B cell (primary cell): ENCODE data around the gene ANKRD13D. TPM values are rescaled to one million over a fixed set of nuclear protein-coding genes. Genes with fewer than 3 reads are reported as not detected.

ENCODE experiments used
- ATAC-seq: fragments of 200-7000 bp; cut with Tn5 transposase; one replicate; pipeline ENCODE4 v1.10.0; 2021; ENCODE audit warnings: low read depth, mild to moderate bottlenecking, moderate number of reproducible peaks, moderate library complexity
- CTCF ChIA-PET: fragments of 350-600 bp; sonication (Branson Sonifier 250); formaldehyde crosslinking; loops from one replicate; lab custom pipeline; 2021; ENCODE audit warnings: antibody characterized with exemption, inconsistent platforms; lab: Charles Lee
- POLR2A ChIA-PET: fragments of 350-600 bp; sonication (Branson Sonifier 250); formaldehyde crosslinking; loops from one replicate; lab custom pipeline; 2021; ENCODE audit warnings: antibody characterized with exemption; lab: Charles Lee
- DNase-seq: peaks from one replicate; pipeline ENCODE4 v3.0.0; 2013
- H2AFZ ChIP-seq: 2 replicates; pipeline ENCODE4 v1.6.1; 2012; ENCODE audit warnings: mild to moderate bottlenecking, low read depth, low read length; ENCODE audit not compliant: insufficient read depth, poor library complexity, severe bottlenecking
- H3K27ac ChIP-seq, 2 donors: 1 replicate in 1 of 2; 2 replicates in 1 of 2; pipeline ENCODE4 v1.5.1; 2012 to 2013; ENCODE audit warnings: low read length in 2 of 2, mild to moderate bottlenecking in 2 of 2, moderate library complexity in 1 of 2
- H3K27me3 ChIP-seq, 4 experiments: fragments of 200-600 bp in 1 of 4; sonication (generic) in 1 of 4; replicated peaks in 1 of 4; 1 replicate in 2 of 4; 2 replicates in 2 of 4; pipeline versions ENCODE4 v1.6.1 to v1.7.0; 2013 to 2016; ENCODE audit warnings: low read length in 3 of 4, mild to moderate bottlenecking in 2 of 4, mixed read lengths in 1 of 4, moderate library complexity in 1 of 4; ENCODE audit not compliant: insufficient read depth in 4 of 4, control insufficient read depth in 3 of 4; ENCODE audit errors: control extremely low read depth in 1 of 4
- H3K36me3 ChIP-seq, 2 experiments: replicated peaks in 1 of 2; 1 replicate in 1 of 2; 2 replicates in 1 of 2; pipeline versions ENCODE4 v1.6.1 to v1.7.1; 2013; ENCODE audit warnings: low read length in 1 of 2; ENCODE audit not compliant: insufficient read depth in 2 of 2, control insufficient read depth in 1 of 2; ENCODE audit errors: control extremely low read depth in 1 of 2, extremely low read depth in 1 of 2
- H3K4me1 ChIP-seq, 2 donors: fragments of 200-600 bp in 1 of 2; sonication (generic) in 1 of 2; 1 replicate in 1 of 2; 2 replicates in 1 of 2; pipeline versions ENCODE4 v1.5.1 to v1.6.1; 2013 to 2017; ENCODE audit warnings: low read length in 2 of 2; ENCODE audit not compliant: control insufficient read depth in 2 of 2, insufficient read depth in 2 of 2
- H3K4me2 ChIP-seq: replicated peaks from 2 replicates; pipeline ENCODE3; 2012; ENCODE audit warnings: mild to moderate bottlenecking, low read depth, low read length; ENCODE audit not compliant: poor library complexity, severe bottlenecking
- H3K4me3 ChIP-seq, 5 experiments: fragments of 200-600 bp in 1 of 5; sonication (generic) in 1 of 5; 1 replicate in 3 of 5; 2 replicates in 2 of 5; pipeline versions ENCODE4 v1.5.1 to v1.7.0; 2011 to 2016; ENCODE audit warnings: low read length in 4 of 5, mild to moderate bottlenecking in 4 of 5, low read depth in 2 of 5, control low read depth in 1 of 5, moderate library complexity in 1 of 5; ENCODE audit not compliant: insufficient read depth in 1 of 5; ENCODE audit errors: control extremely low read depth in 1 of 5, extremely low read depth in 1 of 5
- H3K79me2 ChIP-seq: fragments of 200-600 bp; sonication (generic); one replicate; pipeline ENCODE4 v1.6.0; 2016; ENCODE audit warnings: low read length; ENCODE audit not compliant: control insufficient read depth, insufficient read depth
- H3K9ac ChIP-seq: fragments of 200-600 bp; sonication (generic); 2 replicates; pipeline ENCODE4 v1.6.1; 2017; ENCODE audit warnings: mild to moderate bottlenecking, low read length, moderate library complexity
- H3K9me3 ChIP-seq, 3 donors: one replicate each; pipeline versions ENCODE4 v1.6.1 to v1.7.1; 2013; ENCODE audit warnings: low read length in 2 of 3; ENCODE audit not compliant: control insufficient read depth in 2 of 3, insufficient read depth in 1 of 3; ENCODE audit errors: control extremely low read depth in 1 of 3
- H4K20me1 ChIP-seq: 2 replicates; pipeline ENCODE4 v1.6.0; 2012; ENCODE audit warnings: mild to moderate bottlenecking, low read length; ENCODE audit not compliant: insufficient read depth, control insufficient read depth, poor library complexity, severe bottlenecking
- H3K27ac Mint-ChIP-seq: one replicate; pipeline ENCODE4 v1.8.0; 2021; ENCODE audit warnings: mixed read lengths
- H3K27me3 Mint-ChIP-seq: one replicate; pipeline ENCODE4 v1.8.0; 2021; ENCODE audit warnings: mixed read lengths
- H3K4me1 Mint-ChIP-seq: one replicate; pipeline ENCODE4 v1.8.0; 2021; ENCODE audit warnings: mixed read lengths
- H3K4me3 Mint-ChIP-seq: one replicate; pipeline ENCODE4 v1.8.0; 2021; ENCODE audit warnings: mixed read lengths
- H3K9me3 Mint-ChIP-seq: one replicate; pipeline ENCODE4 v1.8.0; 2022; ENCODE audit warnings: mixed read lengths; ENCODE audit not compliant: insufficient read depth
- EZH2 ChIP-seq: IDR thresholded peaks from 2 replicates; pipeline ENCODE4 v1.6.1; 2012; ENCODE audit warnings: borderline replicate concordance, low read depth, mild to moderate bottlenecking, moderate library complexity, low read length; ENCODE audit not compliant: insufficient read depth, poor library complexity, severe bottlenecking
- WGBS: methylation state at CpG from one replicate; pipeline ENCODE4 v1.1.5; 2013; ENCODE audit warnings: missing lambda C conversion rate; ENCODE audit not compliant: insufficient coverage; 5-methylcytosine and 5-hydroxymethylcytosine counted together
- intact Hi-C: fragments of 100-400 bp; cut with micrococcal nuclease; formaldehyde crosslinking; loops from one replicate; pipeline ENCODE4 v1.10.0; 2022
- polyA plus RNA-seq: library from polyadenylated mRNA; depleted of rRNA; stranded (reverse); fragments of >200 nt; gene quantifications from 2 replicates; pipeline ENCODE4 v1.2.3, GENCODE V29; 2012
- total RNA-seq, 2 donors: library from RNA; stranded (reverse); fragments of 120-200 nt in 1 of 2; gene quantifications; 1 replicate in 1 of 2; 2 replicates in 1 of 2; pipeline versions ENCODE4 v1.2.3 to v1.2.4, GENCODE V29; 2013 to 2022
- TF ChIP-seq, protein P1 (sequence below): fragments of 200-600 bp; IDR thresholded peaks from one replicate; pipeline ENCODE4 v1.8.0; 2022; ENCODE audit warnings: antibody characterized with exemption, mild to moderate bottlenecking

ANKRD13D gene
- total and polyA plus RNA-seq, 2 donors (not counting 1 experiment from before 2014, with no cell fraction given), result 189 to 252 TPM

- H3K4me3 Mint-ChIP-seq, result no peak overlapping the region
- DNase-seq (no peak), ATAC-seq (no peak)
- ChIA-PET POLR2A (interaction anchor here (1.0 to 6.8 kb wide), 3 partner anchors 8 to 10 kb away, joined by 3 to 70 read pairs (median 43); partner anchors contain the start of gene ANKRD13D), CTCF (interaction anchor here (1.0 to 5.5 kb wide), 3 partner anchors 11 to 38 kb away, joined by 3 to 46 read pairs (median 5); partner anchors contain the start of gene GRK2)
- no peak overlapping the region for H2AFZ ChIP-seq
- no peak overlapping the region for H3K9ac ChIP-seq
- H3K4me1 Mint-ChIP-seq, result peaks cover 56% of the 10 kb centered on the region
- no peaks in the 10 kb centered on the region for H3K9me3 ChIP-seq
- intact Hi-C loops, result no loop called here
- peak overlapping the region; percentile 95 for H3K27ac Mint-ChIP-seq
- H3K27ac ChIP-seq, result peak overlapping the region; percentile 82
- TF ChIP-seq EZH2, result no peak
- TF ChIP-seq, protein P1, sequence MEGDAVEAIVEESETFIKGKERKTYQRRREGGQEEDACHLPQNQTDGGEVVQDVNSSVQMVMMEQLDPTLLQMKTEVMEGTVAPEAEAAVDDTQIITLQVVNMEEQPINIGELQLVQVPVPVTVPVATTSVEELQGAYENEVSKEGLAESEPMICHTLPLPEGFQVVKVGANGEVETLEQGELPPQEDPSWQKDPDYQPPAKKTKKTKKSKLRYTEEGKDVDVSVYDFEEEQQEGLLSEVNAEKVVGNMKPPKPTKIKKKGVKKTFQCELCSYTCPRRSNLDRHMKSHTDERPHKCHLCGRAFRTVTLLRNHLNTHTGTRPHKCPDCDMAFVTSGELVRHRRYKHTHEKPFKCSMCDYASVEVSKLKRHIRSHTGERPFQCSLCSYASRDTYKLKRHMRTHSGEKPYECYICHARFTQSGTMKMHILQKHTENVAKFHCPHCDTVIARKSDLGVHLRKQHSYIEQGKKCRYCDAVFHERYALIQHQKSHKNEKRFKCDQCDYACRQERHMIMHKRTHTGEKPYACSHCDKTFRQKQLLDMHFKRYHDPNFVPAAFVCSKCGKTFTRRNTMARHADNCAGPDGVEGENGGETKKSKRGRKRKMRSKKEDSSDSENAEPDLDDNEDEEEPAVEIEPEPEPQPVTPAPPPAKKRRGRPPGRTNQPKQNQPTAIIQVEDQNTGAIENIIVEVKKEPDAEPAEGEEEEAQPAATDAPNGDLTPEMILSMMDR, result no peak
- peaks cover 71% of the 10 kb centered on the region for H4K20me1 ChIP-seq
- WGBS, result 87% methylated on average over 12 of the region's 17 CpGs
- no peaks in the 10 kb centered on the region for H3K27me3 Mint-ChIP-seq
- H3K36me3 ChIP-seq, result peaks cover 0 to 89% of the 10 kb centered on the region in 2 experiments
- H3K4me1 ChIP-seq, result peaks cover 58 to 62% of the 10 kb centered on the region in 2 donors
- no peak overlapping the region for H3K4me3 ChIP-seq
- H3K9me3 Mint-ChIP-seq, result no peaks in the 10 kb centered on the region
- H3K4me2 ChIP-seq, result peak overlapping the region; percentile 92
- H3K79me2 ChIP-seq, result peaks cover 98% of the 10 kb centered on the region
- no peaks in the 10 kb centered on the region for H3K27me3 ChIP-seq
Observed at GRCh38 chr11:67279589-67280340, 9.3 kb upstream of the ANKRD13D start.

DNA sequence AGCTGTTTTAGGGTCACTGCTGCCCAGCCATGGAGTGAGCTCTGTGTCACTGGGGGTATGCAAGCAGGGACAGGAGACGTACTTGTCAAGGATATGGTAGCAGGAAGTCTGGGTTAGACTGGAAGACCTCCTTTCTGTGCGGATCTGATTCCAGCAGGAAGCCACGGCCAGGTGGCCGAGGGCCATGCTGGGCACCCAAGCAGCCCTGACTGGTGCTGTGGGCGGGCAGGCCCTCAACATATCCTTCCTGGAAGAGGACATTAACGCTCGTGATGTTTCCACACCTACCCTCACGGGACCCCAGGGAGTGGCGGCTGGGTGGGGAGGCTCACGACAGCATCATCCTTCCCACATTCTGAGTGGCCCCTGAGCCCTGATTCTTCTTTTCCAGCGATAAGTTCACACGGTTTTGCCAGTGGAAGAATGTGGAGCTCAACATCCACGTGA is 8.7 kb upstream of the ANKRD13D start:
- H3K27me3 ChIP-seq, result no peaks in the 10 kb centered on the region
- peaks cover 0 to 89% of the 10 kb centered on the region in 2 experiments for H3K36me3 ChIP-seq
- H3K4me3 ChIP-seq, result no peak overlapping the region
- ATAC-seq (no peak), DNase-seq (no peak)
- H4K20me1 ChIP-seq, result peaks cover 66% of the 10 kb centered on the region
- peaks cover 92% of the 10 kb centered on the region for H3K79me2 ChIP-seq
- peak overlapping the region; percentile 95 for H3K27ac Mint-ChIP-seq
- peak overlapping the region; percentile 92 for H3K4me2 ChIP-seq
- H3K9ac ChIP-seq, result no peak overlapping the region
- no peaks in the 10 kb centered on the region for H3K9me3 ChIP-seq
- peaks cover 52 to 59% of the 10 kb centered on the region in 2 donors for H3K4me1 ChIP-seq
- no peaks in the 10 kb centered on the region for H3K27me3 Mint-ChIP-seq
- H2AFZ ChIP-seq, result no peak overlapping the region
- intact Hi-C loops, result no loop called here
- TF ChIP-seq, protein P1, result no peak
- TF ChIP-seq EZH2, result no peak
- no peak overlapping the region for H3K4me3 Mint-ChIP-seq
- no peaks in the 10 kb centered on the region for H3K9me3 Mint-ChIP-seq
- CTCF ChIA-PET, result interaction anchor here (1.0 to 1.1 kb wide), 2 partner anchors 18 to 37 kb away, joined by 3 to 5 read pairs; no protein-coding TSS in a partner anchor
- WGBS, result 58% methylated on average over 11 of the region's 13 CpGs
- H3K4me1 Mint-ChIP-seq, result peaks cover 53% of the 10 kb centered on the region
- H3K27ac ChIP-seq, result peak overlapping the region; percentile 82
- POLR2A ChIA-PET, result interaction anchor here (1.0 to 6.8 kb wide), 2 partner anchors 8 to 11 kb away, joined by 3 to 43 read pairs; partner anchors contain the start of gene ANKRD13D
